ENCODE measurements around the gene TBC1D22B. TPM values are rescaled to one million over a fixed set of nuclear protein-coding genes. Genes with fewer than 3 reads are reported as not detected.
"Not testable (repeated sequence)": the region's sequence is repeated elsewhere in the genome, so short reads cannot be mapped to it uniquely, and the experiment has no call there.

Gene TBC1D22B
- total RNA-seq, 5 donors from 2014 or later (not counting 1 experiment from before 2014, with no cell fraction given): 9.5 to 12.6 (median 10.7) TPM

GRCh38 chr6:37340639-37340943, 83.0 kb downstream of the TBC1D22B start:
- Histone ChIP-seq H3K36me3 (ENCODE audit: control insufficient read depth in 2 of 2, extremely low read depth in 1 of 2, insufficient read depth in 1 of 2, low read length in 1 of 2) (no peaks in the 10 kb centered on the region), H3K27ac (ENCODE audit: low read length) (no peak overlapping the region), H3K4me1 (ENCODE audit: control insufficient read depth in 1 of 2, extremely low read depth in 1 of 2, insufficient read depth in 2 of 2, low read length in 2 of 2) (no peaks in the 10 kb centered on the region), H3K4me3 (ENCODE audit: control insufficient read depth in 1 of 2, extremely low read depth in 1 of 2, low read length in 1 of 2) (no peak overlapping the region), H3K9me3 (no peaks in the 10 kb centered on the region), H3K27me3 (replicated peaks in 1 of 2; ENCODE audit: control insufficient read depth in 2 of 2, extremely low read depth in 1 of 2, insufficient read depth in 2 of 2, low read length in 1 of 2) (no peaks in the 10 kb centered on the region)
- Mint-ChIP-seq H3K27ac (no peak overlapping the region), H3K27me3 (peaks cover 0 to 5% of the 10 kb centered on the region in 2 donors), H3K9me3 (no peaks in the 10 kb centered on the region), H3K36me3 (no peaks in the 10 kb centered on the region), H3K4me1 (no peaks in the 10 kb centered on the region), H3K4me3 (no peak overlapping the region)
- WGBS (ENCODE audit: insufficient coverage): 92% methylated on average over 2 of the region's 4 CpGs
- POLR2A ChIA-PET: interaction anchor here in 1 of 2 donors (0.6 kb wide), 1 partner anchor 74 kb away, joined by 16 read pairs; no protein-coding TSS in a partner anchor
- CTCF ChIA-PET: no interaction called here
- no peak for ATAC-seq (replicated peaks in 1 of 4)
- DNase-seq: no peak

- WGBS (ENCODE audit: insufficient coverage): no CpG with 5 or more reads among the region's 3 CpGs
- H3K27ac ChIP-seq (ENCODE audit: low read length): no peak overlapping the region
- H3K27me3 Mint-ChIP-seq: peaks cover 6 to 14% of the 10 kb centered on the region in 2 donors
- H3K4me3 Mint-ChIP-seq: no peak overlapping the region
- no peaks in the 10 kb centered on the region for H3K9me3 ChIP-seq
- no peaks in the 10 kb centered on the region for H3K4me1 ChIP-seq (ENCODE audit: control insufficient read depth in 1 of 2, extremely low read depth in 1 of 2, insufficient read depth in 2 of 2, low read length in 2 of 2)
- peaks cover 0 to 3% of the 10 kb centered on the region in 2 experiments for H3K27me3 ChIP-seq (replicated peaks in 1 of 2; ENCODE audit: control insufficient read depth in 2 of 2, extremely low read depth in 1 of 2, insufficient read depth in 2 of 2, low read length in 1 of 2)
- no peak for ATAC-seq (replicated peaks in 1 of 4)
- no peaks in the 10 kb centered on the region for H3K36me3 Mint-ChIP-seq
- ChIA-PET POLR2A (interaction anchor here (0.6 kb wide), 2 partner anchors 56 to 448 kb away, joined by 4 read pairs; no protein-coding TSS in a partner anchor), CTCF (no interaction called here)
- no peaks in the 10 kb centered on the region for H3K4me1 Mint-ChIP-seq
- H3K9me3 Mint-ChIP-seq: no peaks in the 10 kb centered on the region
- H3K4me3 ChIP-seq (ENCODE audit: control insufficient read depth in 1 of 2, extremely low read depth in 1 of 2, low read length in 1 of 2): no peak overlapping the region
- H3K36me3 ChIP-seq (ENCODE audit: control insufficient read depth in 2 of 2, extremely low read depth in 1 of 2, insufficient read depth in 1 of 2, low read length in 1 of 2): no peaks in the 10 kb centered on the region
- H3K27ac Mint-ChIP-seq: no peak overlapping the region
- DNase-seq: no peak
Measured at GRCh38 chr6:37343248-37343647, 85.7 kb downstream of the TBC1D22B start.

DNA sequence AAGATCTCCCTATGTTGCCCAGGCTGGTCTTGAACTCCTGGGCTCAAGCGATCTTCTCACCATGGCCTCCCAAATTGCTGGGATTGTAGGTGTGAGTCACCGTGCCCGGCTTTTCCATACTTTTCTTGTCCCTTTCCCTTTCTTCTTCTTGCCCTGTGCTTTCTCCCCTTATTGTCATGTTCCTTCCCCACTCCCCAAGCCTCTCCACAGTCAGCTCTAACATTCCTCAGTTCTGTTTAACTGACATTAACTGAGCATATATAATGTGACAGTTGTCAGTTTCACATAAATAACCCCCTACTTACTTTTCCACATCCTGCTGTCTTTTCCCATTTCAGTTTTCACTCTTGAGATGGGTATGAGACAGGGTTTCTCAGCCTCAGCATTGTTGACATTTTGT, 86.7 kb downstream of the TBC1D22B start:
- Histone ChIP-seq H3K4me3 (ENCODE audit: control insufficient read depth in 1 of 2, extremely low read depth in 1 of 2, low read length in 1 of 2) (no peak overlapping the region), H3K36me3 (ENCODE audit: control insufficient read depth in 2 of 2, extremely low read depth in 1 of 2, insufficient read depth in 1 of 2, low read length in 1 of 2) (no peaks in the 10 kb centered on the region), H3K27me3 (replicated peaks in 1 of 2; ENCODE audit: control insufficient read depth in 2 of 2, extremely low read depth in 1 of 2, insufficient read depth in 2 of 2, low read length in 1 of 2) (peaks cover 0 to 3% of the 10 kb centered on the region in 2 experiments), H3K4me1 (ENCODE audit: control insufficient read depth in 1 of 2, extremely low read depth in 1 of 2, insufficient read depth in 2 of 2, low read length in 2 of 2) (no peaks in the 10 kb centered on the region), H3K9me3 (no peaks in the 10 kb centered on the region), H3K27ac (ENCODE audit: low read length) (no peak overlapping the region)
- Mint-ChIP-seq H3K4me3 (no peak overlapping the region), H3K4me1 (no peaks in the 10 kb centered on the region), H3K36me3 (no peaks in the 10 kb centered on the region), H3K27ac (no peak overlapping the region), H3K27me3 (peaks cover 6 to 14% of the 10 kb centered on the region in 2 donors), H3K9me3 (no peaks in the 10 kb centered on the region)
- no peak for ATAC-seq (replicated peaks in 1 of 4)
- no peak for DNase-seq
- WGBS (ENCODE audit: insufficient coverage): no CpG with 5 or more reads among the region's 3 CpGs
- POLR2A ChIA-PET: no interaction called here
- CTCF ChIA-PET: no interaction called here

- WGBS (ENCODE audit: insufficient coverage): no CpG with 5 or more reads among the region's 3 CpGs
- DNase-seq; ATAC-seq (replicated peaks in 1 of 4): not testable (repeated sequence)
Measured at GRCh38 chr6:37345804-37346203, 88.2 kb downstream of the TBC1D22B start.

DNA sequence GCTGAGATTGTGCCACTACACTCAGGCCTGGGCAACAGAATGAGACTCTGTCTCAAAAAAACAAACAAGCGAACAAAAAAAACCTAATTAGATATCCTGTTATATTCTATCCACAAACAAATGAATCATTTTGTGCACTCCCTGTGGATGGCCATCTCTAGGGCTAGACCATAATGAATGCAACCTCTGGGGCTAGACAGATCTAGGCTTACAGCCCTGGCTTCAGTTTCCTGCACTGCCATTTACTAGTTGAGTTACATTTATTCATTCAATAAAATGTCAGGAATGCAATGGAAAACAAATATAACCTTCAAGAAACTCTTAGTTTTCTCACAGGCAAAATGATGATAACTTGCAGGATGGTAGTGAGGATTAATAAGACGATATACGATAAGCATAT, 89.6 kb downstream of the TBC1D22B start:
- Mint-ChIP-seq H3K36me3 (no peaks in the 10 kb centered on the region), H3K27me3 (peaks cover 6 to 14% of the 10 kb centered on the region in 2 donors), H3K4me3 (no peak overlapping the region), H3K9me3 (no peaks in the 10 kb centered on the region), H3K27ac (no peak overlapping the region), H3K4me1 (no peaks in the 10 kb centered on the region)
- Histone ChIP-seq H3K27me3 (replicated peaks in 1 of 2; ENCODE audit: control insufficient read depth in 2 of 2, extremely low read depth in 1 of 2, insufficient read depth in 2 of 2, low read length in 1 of 2) (peaks cover 0 to 3% of the 10 kb centered on the region in 2 experiments), H3K4me3 (ENCODE audit: control insufficient read depth in 1 of 2, extremely low read depth in 1 of 2, low read length in 1 of 2) (no peak overlapping the region), H3K36me3 (ENCODE audit: control insufficient read depth in 2 of 2, extremely low read depth in 1 of 2, insufficient read depth in 1 of 2, low read length in 1 of 2) (no peaks in the 10 kb centered on the region), H3K4me1 (ENCODE audit: control insufficient read depth in 1 of 2, extremely low read depth in 1 of 2, insufficient read depth in 2 of 2, low read length in 2 of 2) (no peaks in the 10 kb centered on the region), H3K9me3 (no peaks in the 10 kb centered on the region), H3K27ac (ENCODE audit: low read length) (no peak overlapping the region)
- DNase-seq (no peak), ATAC-seq (replicated peaks in 1 of 4) (no peak)
- ChIA-PET POLR2A (no interaction called here), CTCF (no interaction called here)
- 90% methylated on average over 3 of the region's 3 CpGs for WGBS (ENCODE audit: insufficient coverage)

More at GRCh38 chr6:37345804-37346203, 88.2 kb downstream of the TBC1D22B start:
- CTCF ChIA-PET; H3K27ac ChIP-seq (ENCODE audit: low read length); H3K9me3 Mint-ChIP-seq; H3K36me3 ChIP-seq (ENCODE audit: control insufficient read depth in 2 of 2, extremely low read depth in 1 of 2, insufficient read depth in 1 of 2, low read length in 1 of 2); H3K4me1 ChIP-seq (ENCODE audit: control insufficient read depth in 1 of 2, extremely low read depth in 1 of 2, insufficient read depth in 2 of 2, low read length in 2 of 2); POLR2A ChIA-PET; H3K27ac Mint-ChIP-seq; H3K4me3 Mint-ChIP-seq; H3K9me3 ChIP-seq; H3K4me1 Mint-ChIP-seq; H3K27me3 ChIP-seq (replicated peaks in 1 of 2; ENCODE audit: control insufficient read depth in 2 of 2, extremely low read depth in 1 of 2, insufficient read depth in 2 of 2, low read length in 1 of 2); H3K36me3 Mint-ChIP-seq; H3K4me3 ChIP-seq (ENCODE audit: control insufficient read depth in 1 of 2, extremely low read depth in 1 of 2, low read length in 1 of 2): not testable (repeated sequence)
- peaks cover 6 to 14% of the 10 kb centered on the region in 2 donors for H3K27me3 Mint-ChIP-seq

GRCh38 chr6:37347670-37348111, 90.1 kb downstream of the TBC1D22B start:
- no peaks in the 10 kb centered on the region for H3K36me3 Mint-ChIP-seq
- no peak overlapping the region for H3K4me3 Mint-ChIP-seq
- WGBS (ENCODE audit: insufficient coverage): no CpG with 5 or more reads among the region's 4 CpGs
- no peak for ATAC-seq (replicated peaks in 1 of 4)
- POLR2A ChIA-PET: no interaction called here
- Histone ChIP-seq H3K27me3 (replicated peaks in 1 of 2; ENCODE audit: control insufficient read depth in 2 of 2, extremely low read depth in 1 of 2, insufficient read depth in 2 of 2, low read length in 1 of 2) (peaks cover 0 to 3% of the 10 kb centered on the region in 2 experiments), H3K9me3 (no peaks in the 10 kb centered on the region), H3K4me3 (ENCODE audit: control insufficient read depth in 1 of 2, extremely low read depth in 1 of 2, low read length in 1 of 2) (no peak overlapping the region), H3K36me3 (ENCODE audit: control insufficient read depth in 2 of 2, extremely low read depth in 1 of 2, insufficient read depth in 1 of 2, low read length in 1 of 2) (no peaks in the 10 kb centered on the region), H3K27ac (ENCODE audit: low read length) (no peak overlapping the region), H3K4me1 (ENCODE audit: control insufficient read depth in 1 of 2, extremely low read depth in 1 of 2, insufficient read depth in 2 of 2, low read length in 2 of 2) (no peaks in the 10 kb centered on the region)
- H3K4me1 Mint-ChIP-seq: no peaks in the 10 kb centered on the region
- peaks cover 6 to 14% of the 10 kb centered on the region in 2 donors for H3K27me3 Mint-ChIP-seq
- DNase-seq: no peak
- no peaks in the 10 kb centered on the region for H3K9me3 Mint-ChIP-seq
- H3K27ac Mint-ChIP-seq: no peak overlapping the region
- CTCF ChIA-PET: no interaction called here

- H3K36me3 Mint-ChIP-seq: no peaks in the 10 kb centered on the region
- H3K4me1 Mint-ChIP-seq: peaks cover 21 to 25% (median 22%) of the 10 kb centered on the region in 3 donors
- no peaks in the 10 kb centered on the region for H3K9me3 ChIP-seq
- peaks cover 6% of the 10 kb centered on the region in 2 donors for H3K27me3 Mint-ChIP-seq
- no peak overlapping the region for H3K27ac ChIP-seq (ENCODE audit: low read length)
- peaks cover 0 to 3% of the 10 kb centered on the region in 2 experiments for H3K27me3 ChIP-seq (replicated peaks in 1 of 2; ENCODE audit: control insufficient read depth in 2 of 2, extremely low read depth in 1 of 2, insufficient read depth in 2 of 2, low read length in 1 of 2)
- ChIA-PET CTCF (no interaction called here), POLR2A (no interaction called here)
- no peak for DNase-seq
- ATAC-seq (replicated peaks in 1 of 4): no peak
- no peaks in the 10 kb centered on the region for H3K9me3 Mint-ChIP-seq
- WGBS (ENCODE audit: insufficient coverage): 100% methylated on average over 2 of the region's 3 CpGs
- no peak overlapping the region for H3K27ac Mint-ChIP-seq
- no peaks in the 10 kb centered on the region for H3K36me3 ChIP-seq (ENCODE audit: control insufficient read depth in 2 of 2, extremely low read depth in 1 of 2, insufficient read depth in 1 of 2, low read length in 1 of 2)
- H3K4me1 ChIP-seq (ENCODE audit: control insufficient read depth in 1 of 2, extremely low read depth in 1 of 2, insufficient read depth in 2 of 2, low read length in 2 of 2): peaks cover 2 to 17% of the 10 kb centered on the region in 2 experiments
- no peak overlapping the region for H3K4me3 ChIP-seq (ENCODE audit: control insufficient read depth in 1 of 2, extremely low read depth in 1 of 2, low read length in 1 of 2)
- H3K4me3 Mint-ChIP-seq: no peak overlapping the region
Measured at GRCh38 chr6:37351027-37351426, 93.5 kb downstream of the TBC1D22B start.

Measured in T-cell (primary cell).